Small intestine (tissue), 7 donors: ENCODE measurements around the gene SLC52A1. TPM values are rescaled to one million over a fixed set of nuclear protein-coding genes. Genes with fewer than 3 reads are reported as not detected.

ENCODE experiments used
- DNase-seq, 2 donors: peaks; one replicate each; pipeline versions ENCODE4 v3.0.0 to v3.0.0-alpha.2; 2013
- FAIRE-seq: peaks from 2 replicates; lab custom pipeline; 2012; peaks lifted over from hg19 to GRCh38; lab: Jason Lieb, UNC
- H3K27ac ChIP-seq, 3 donors: one replicate each; pipeline ENCODE4 v1.5.1; 2013; ENCODE audit warnings: low read length in 2 of 3, mild to moderate bottlenecking in 2 of 3, control low read depth in 1 of 3, inconsistent platforms in 1 of 3, low read depth in 1 of 3, moderate library complexity in 1 of 3
- H3K27me3 ChIP-seq, 3 donors: one replicate each; pipeline ENCODE4 v1.6.1; 2013; ENCODE audit warnings: low read length in 3 of 3, inconsistent platforms in 1 of 3; ENCODE audit not compliant: control insufficient read depth in 3 of 3, insufficient read depth in 3 of 3
- H3K36me3 ChIP-seq, 3 donors: one replicate each; pipeline ENCODE4 v1.6.1; 2013; ENCODE audit warnings: low read length in 3 of 3, inconsistent platforms in 1 of 3, low read depth in 1 of 3, mild to moderate bottlenecking in 1 of 3, moderate library complexity in 1 of 3; ENCODE audit not compliant: control insufficient read depth in 3 of 3, insufficient read depth in 2 of 3
- H3K4me1 ChIP-seq, 3 donors: one replicate each; pipeline ENCODE4 v1.6.1; 2013; ENCODE audit warnings: low read length in 2 of 3, inconsistent platforms in 1 of 3, low read depth in 1 of 3, mild to moderate bottlenecking in 1 of 3, moderate library complexity in 1 of 3; ENCODE audit not compliant: control insufficient read depth in 3 of 3, insufficient read depth in 2 of 3
- H3K4me3 ChIP-seq, 3 donors: one replicate each; pipeline ENCODE4 v1.5.1; 2013; ENCODE audit warnings: low read length in 3 of 3, control low read depth in 1 of 3, inconsistent platforms in 1 of 3, low read depth in 1 of 3, mild to moderate bottlenecking in 1 of 3, moderate library complexity in 1 of 3
- H3K9me3 ChIP-seq, 2 donors: one replicate each; pipeline ENCODE4 v1.6.1; 2013; ENCODE audit warnings: low read depth in 1 of 2, low read length in 1 of 2; ENCODE audit not compliant: control insufficient read depth in 2 of 2, insufficient read depth in 1 of 2
- WGBS, 3 donors: extraction: QIAGEN DNeasy Blood & Tissue Kit; methylation state at CpG; one replicate each; pipeline ENCODE4 v1.1.7; 2013; 5-methylcytosine and 5-hydroxymethylcytosine counted together
- polyA plus RNA-seq, 4 donors: library from polyadenylated mRNA; stranded (reverse) in 3 of 4; unstranded in 1 of 4; fragments of 200-250 nt in 3 of 4; fragments of 120-200 nt in 1 of 4; gene quantifications; one replicate each; pipeline versions ENCODE4 v1.2.1 to v1.2.3, GENCODE V29; 2013
- donor health status: healthy with polysubstance abuse.
- donor health status: control.
- donor health status: control.
- donor health status: Bipolar disorder and iron deficiency.
- donor health status: healthy.

Gene SLC52A1
- polyA plus RNA-seq, 4 donors, result 1.9 to 44.5 (median 29.5) TPM

DNA sequence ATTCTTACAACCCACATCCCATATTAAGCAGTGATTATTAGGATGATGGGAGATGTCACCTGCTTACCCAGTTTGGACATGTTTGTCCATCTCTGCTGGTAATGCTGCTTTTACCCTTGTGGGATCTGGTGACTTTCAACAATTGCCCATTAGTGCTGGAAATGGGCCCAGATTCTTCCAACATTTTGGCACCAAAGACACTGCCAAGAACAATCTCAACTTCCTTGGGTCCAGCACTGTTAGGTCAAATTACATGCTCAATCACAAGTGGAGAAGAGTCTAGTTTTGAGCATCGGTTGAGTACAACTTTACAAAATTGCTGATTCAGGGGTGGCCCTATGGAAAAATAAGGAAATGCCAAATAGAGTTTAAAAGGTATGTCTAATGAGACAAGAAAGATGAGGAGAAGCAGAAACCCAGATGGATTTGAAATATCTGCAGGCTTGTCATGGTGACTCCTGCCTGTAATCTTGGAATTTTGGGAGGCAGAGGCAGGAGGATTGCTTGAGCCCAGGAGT lies 30.1 kb upstream of the SLC52A1 start:
- Histone ChIP-seq H3K27ac (no peak overlapping the region), H3K27me3 (no peaks in the 10 kb centered on the region), H3K36me3 (no peaks in the 10 kb centered on the region), H3K4me3 (no peak overlapping the region), H3K9me3 (no peaks in the 10 kb centered on the region), H3K4me1 (no peaks in the 10 kb centered on the region)
- DNase-seq (no peak), FAIRE-seq (no peak)
- 71 to 84% (median 84%) methylated on average over 1 of the region's 1 CpG for WGBS, 3 donors

GRCh38 chr17:5055543-5055942 lies 20.3 kb upstream of the SLC52A1 start:
- no peak overlapping the region for H3K4me3 ChIP-seq
- no peak for FAIRE-seq
- no peaks in the 10 kb centered on the region for H3K36me3 ChIP-seq
- WGBS, 3 donors, result 90 to 93% (median 91%) methylated on average over 9 to 10 of the region's 10 CpGs
- no peaks in the 10 kb centered on the region for H3K27me3 ChIP-seq
- no peak for DNase-seq
- no peak overlapping the region for H3K27ac ChIP-seq
- H3K4me1 ChIP-seq, result no peaks in the 10 kb centered on the region
- no peaks in the 10 kb centered on the region for H3K9me3 ChIP-seq

DNA sequence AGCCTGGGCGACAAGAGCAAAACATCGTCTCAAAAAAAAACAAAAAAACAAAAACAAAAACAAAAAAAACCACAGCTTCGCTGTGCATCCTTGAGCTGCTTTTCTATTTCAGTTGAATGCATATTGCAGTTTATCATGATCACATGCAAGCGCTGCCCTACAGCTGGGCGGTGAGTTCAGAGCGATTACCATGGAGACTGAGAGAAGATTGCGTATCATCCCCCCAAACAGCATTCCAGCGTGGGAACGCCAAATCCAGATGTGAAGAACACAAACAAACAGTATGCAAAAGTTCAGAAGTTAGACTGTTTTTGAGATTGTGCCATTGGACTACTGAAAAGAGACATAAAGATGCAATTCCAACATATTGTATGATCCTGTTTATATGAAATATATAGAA lies 15.1 kb upstream of the SLC52A1 start:
- FAIRE-seq (no peak), DNase-seq (no peak)
- H3K36me3 ChIP-seq, result no peaks in the 10 kb centered on the region
- no peaks in the 10 kb centered on the region for H3K27me3 ChIP-seq
- H3K4me3 ChIP-seq, result no peak overlapping the region
- H3K27ac ChIP-seq, result no peak overlapping the region
- peaks cover 0 to 15% (median 4%) of the 10 kb centered on the region in 3 donors for H3K4me1 ChIP-seq
- no peaks in the 10 kb centered on the region for H3K9me3 ChIP-seq
- WGBS, 3 donors, result 57 to 84% (median 75%) methylated on average over 9 of the region's 9 CpGs

DNA sequence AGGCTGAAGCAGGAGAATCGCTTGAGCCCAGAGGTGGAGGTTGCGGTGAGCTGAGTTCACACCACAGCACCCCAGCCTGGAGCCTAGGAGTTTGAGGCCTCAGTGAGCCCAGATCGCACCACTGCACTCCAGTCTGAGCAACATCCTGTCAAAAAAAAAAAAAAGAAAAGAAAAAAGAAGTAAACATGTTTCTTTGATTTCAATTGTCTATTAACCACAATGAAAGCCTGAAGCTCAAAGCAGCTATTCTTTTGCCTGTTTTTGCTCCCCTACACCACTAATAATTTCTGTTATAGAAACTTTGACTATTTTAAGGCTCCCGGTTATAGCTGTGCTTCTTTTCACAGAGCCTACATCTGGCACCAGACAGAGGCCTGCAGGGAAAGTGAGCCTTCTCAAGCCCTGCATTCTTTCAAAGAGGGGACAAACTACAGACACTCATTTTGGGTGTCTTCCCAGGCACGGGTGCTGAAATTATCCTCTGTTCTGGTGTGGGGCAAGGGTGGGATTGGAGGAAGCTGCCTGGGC lies 14.2 kb upstream of the SLC52A1 start:
- Histone ChIP-seq H3K27me3 (no peaks in the 10 kb centered on the region), H3K36me3 (no peaks in the 10 kb centered on the region), H3K4me3 (no peak overlapping the region), H3K27ac (peak overlapping the region; percentile 35 to 76 (median 68)), H3K4me1 (peaks cover 0 to 24% (median 7%) of the 10 kb centered on the region in 3 donors), H3K9me3 (no peaks in the 10 kb centered on the region)
- FAIRE-seq (no peak), DNase-seq (peak in 1 of 2 donors; percentile 65)
- WGBS, 3 donors, result 54 to 72% (median 65%) methylated on average over 5 of the region's 5 CpGs

DNA sequence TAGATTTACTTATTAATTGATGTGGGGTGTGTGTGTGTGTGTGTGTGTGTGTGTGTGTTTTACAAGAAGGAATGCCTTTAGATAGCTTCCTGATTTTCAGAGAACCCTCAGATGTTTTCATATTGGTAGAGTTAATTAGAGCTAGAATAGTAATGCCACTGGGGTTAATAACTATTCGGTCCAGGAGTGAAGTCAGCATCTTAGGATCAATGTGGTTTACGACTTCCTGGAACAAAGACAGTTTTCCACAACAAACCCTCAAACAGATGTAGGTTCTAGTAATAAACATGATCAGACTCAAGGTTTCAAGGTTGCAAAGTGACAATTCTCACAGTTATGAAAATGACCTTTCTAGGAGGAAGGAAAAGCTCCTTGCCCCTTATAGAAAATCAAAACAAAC lies 12.2 kb upstream of the SLC52A1 start:
- DNase-seq (peak; percentile 51 to 55), FAIRE-seq (no peak)
- Histone ChIP-seq H3K36me3 (no peaks in the 10 kb centered on the region), H3K27me3 (no peaks in the 10 kb centered on the region), H3K27ac (peak overlapping the region; percentile 9 to 53 (median 42)), H3K9me3 (no peaks in the 10 kb centered on the region), H3K4me1 (peaks cover 0 to 32% (median 9%) of the 10 kb centered on the region in 3 donors), H3K4me3 (no peak overlapping the region)
- 3 to 22% (median 18%) methylated on average over 2 of the region's 2 CpGs for WGBS, 3 donors

DNA sequence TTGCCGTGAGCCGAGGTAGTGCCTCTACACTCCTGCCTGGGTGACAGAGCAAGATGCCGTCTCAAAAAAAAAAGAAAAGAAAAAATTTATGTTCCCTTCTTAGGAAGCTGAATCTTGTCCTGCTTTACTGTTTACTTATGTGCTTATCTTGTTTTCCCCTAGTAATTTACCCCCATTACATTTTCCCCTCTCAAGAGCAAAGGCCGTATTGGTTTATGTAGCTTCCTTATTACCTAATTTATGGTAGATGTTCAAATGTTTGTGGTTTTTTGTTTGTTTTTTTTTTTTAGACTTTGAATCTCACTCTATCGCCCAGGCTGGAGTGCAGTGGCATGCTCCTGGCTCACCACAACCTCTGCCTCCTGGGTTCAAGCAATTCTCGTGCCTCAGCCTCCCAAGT lies 10.3 kb upstream of the SLC52A1 start:
- FAIRE-seq (peak; percentile 62), DNase-seq (peak; percentile 79 to 80)
- Histone ChIP-seq H3K4me1 (peaks cover 0 to 42% (median 9%) of the 10 kb centered on the region in 3 donors), H3K9me3 (peaks cover 0 to under 1% of the 10 kb centered on the region in 2 donors), H3K36me3 (no peaks in the 10 kb centered on the region), H3K27me3 (no peaks in the 10 kb centered on the region), H3K4me3 (no peak overlapping the region), H3K27ac (peak overlapping the region; percentile 66 to 91 (median 89))
- 9 to 56% (median 21%) methylated on average over 6 of the region's 6 CpGs for WGBS, 3 donors

- H3K27ac ChIP-seq, result peak overlapping the region; percentile 66 to 91 (median 89)
- DNase-seq (peak; percentile 69 to 92), FAIRE-seq (no peak)
- H3K27me3 ChIP-seq, result no peaks in the 10 kb centered on the region
- WGBS, 3 donors, result 21 to 63% (median 26%) methylated on average over 5 of the region's 5 CpGs
- H3K4me3 ChIP-seq, result no peak overlapping the region
- peaks cover 0 to 42% (median 9%) of the 10 kb centered on the region in 3 donors for H3K4me1 ChIP-seq
- H3K9me3 ChIP-seq, result peaks cover 0 to 4% of the 10 kb centered on the region in 2 donors
- no peaks in the 10 kb centered on the region for H3K36me3 ChIP-seq
Observed at GRCh38 chr17:5044630-5045029, 9.4 kb upstream of the SLC52A1 start.

DNA sequence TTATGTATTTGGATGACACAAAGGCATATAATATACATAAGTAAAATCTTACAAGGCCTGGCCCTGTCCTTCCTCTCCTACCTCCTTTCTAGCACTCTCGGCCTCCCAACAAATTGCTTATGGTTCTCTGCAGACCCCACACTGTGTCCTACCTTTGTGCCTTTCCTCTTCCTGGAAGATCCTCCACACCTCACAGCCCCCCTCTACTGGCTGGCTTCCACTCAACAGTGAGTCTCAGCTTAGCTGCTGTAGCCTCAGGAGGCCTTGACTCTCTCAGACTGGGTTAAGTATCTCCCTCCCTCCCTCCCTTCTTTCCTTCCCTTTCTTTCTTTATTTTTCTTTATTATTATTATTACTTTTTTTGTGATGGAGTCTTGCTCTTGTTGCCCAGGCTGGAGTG lies 8.3 kb upstream of the SLC52A1 start:
- H3K9me3 ChIP-seq, result peaks cover 0 to 4% of the 10 kb centered on the region in 2 donors
- FAIRE-seq, result no peak
- DNase-seq, result no peak
- H3K36me3 ChIP-seq, result no peaks in the 10 kb centered on the region
- no peaks in the 10 kb centered on the region for H3K27me3 ChIP-seq
- H3K4me3 ChIP-seq, result no peak overlapping the region
- H3K4me1 ChIP-seq, result peaks cover 0 to 42% (median 9%) of the 10 kb centered on the region in 3 donors
- peak overlapping the region in 2 of 3 donors; percentile 39 to 83 for H3K27ac ChIP-seq
- 95 to 100% (median 97%) methylated on average over 1 of the region's 1 CpG for WGBS, 3 donors
